ENCODE data around the gene PRR14.
"Not testable (repeated sequence)": the region's sequence is repeated elsewhere in the genome, so short reads cannot be mapped to it uniquely, and the experiment has no call there.

Gene PRR14

GRCh38 chr16:30636599-30636998, 14.2 kb upstream of the PRR14 start:
- H3K9ac ChIP-seq (ENCODE audit: insufficient read length, low read depth), result no peak overlapping the region
- no peaks in the 10 kb centered on the region for H3K9me3 ChIP-seq (ENCODE audit: insufficient read depth, low read length)
- TF ChIP-seq ZNF274 (IDR thresholded peaks at IDR 0.05; ENCODE audit: low read depth, low read length) (no peak), SUZ12 (IDR thresholded peaks at IDR 0.05; ENCODE audit: extremely low read depth, insufficient read depth, insufficient read length) (no peak), YY1 (IDR thresholded peaks at IDR 0.05; ENCODE audit: insufficient read depth, insufficient read length) (no peak)
- DNase-seq (ENCODE audit: low read depth, low spot score), result no peak
- H3K27me3 ChIP-seq (ENCODE audit: insufficient read depth, insufficient read length), result no peaks in the 10 kb centered on the region
- H3K36me3 ChIP-seq (ENCODE audit: insufficient read depth, insufficient read length, low read length), result no peaks in the 10 kb centered on the region
- H3K4me1 ChIP-seq (ENCODE audit: insufficient read depth, insufficient read length), result no peaks in the 10 kb centered on the region
- no peak overlapping the region for H3K4me3 ChIP-seq (ENCODE audit: insufficient read length, low read depth)

DNA sequence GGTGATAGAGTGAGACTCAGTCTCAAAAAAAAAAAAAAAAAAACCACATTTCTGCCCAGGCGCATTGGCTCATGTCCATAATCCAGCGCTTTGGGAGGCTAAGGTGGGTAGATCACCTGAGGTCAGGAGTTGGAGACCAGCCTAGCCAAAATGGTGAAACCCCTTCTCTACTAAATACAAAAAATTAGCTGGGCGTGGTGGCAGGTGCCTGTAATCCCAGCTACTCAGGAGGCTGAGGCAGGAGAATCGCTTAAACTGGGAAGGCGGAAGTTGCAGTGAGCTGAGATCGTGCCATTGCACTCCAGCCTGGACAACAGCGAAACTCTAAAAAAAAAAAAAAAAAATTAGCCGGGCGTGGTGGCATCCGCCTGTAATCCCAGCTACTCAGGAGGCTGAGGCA, 13.6 kb upstream of the PRR14 start:
- DNase-seq (ENCODE audit: low read depth, low spot score); H3K36me3 ChIP-seq (ENCODE audit: insufficient read depth, insufficient read length, low read length); H3K9ac ChIP-seq (ENCODE audit: insufficient read length, low read depth); H3K4me3 ChIP-seq (ENCODE audit: insufficient read length, low read depth); H3K9me3 ChIP-seq (ENCODE audit: insufficient read depth, low read length); H3K4me1 ChIP-seq (ENCODE audit: insufficient read depth, insufficient read length); H3K27me3 ChIP-seq (ENCODE audit: insufficient read depth, insufficient read length): not testable (repeated sequence)

GRCh38 chr16:30637944-30638343, 12.8 kb upstream of the PRR14 start:
- Histone ChIP-seq H3K9ac (ENCODE audit: insufficient read length, low read depth) (no peak overlapping the region), H3K27me3 (ENCODE audit: insufficient read depth, insufficient read length) (no peaks in the 10 kb centered on the region), H3K36me3 (ENCODE audit: insufficient read depth, insufficient read length, low read length) (no peaks in the 10 kb centered on the region), H3K4me3 (ENCODE audit: insufficient read length, low read depth) (no peak overlapping the region), H3K4me1 (ENCODE audit: insufficient read depth, insufficient read length) (no peaks in the 10 kb centered on the region), H3K9me3 (ENCODE audit: insufficient read depth, low read length) (no peaks in the 10 kb centered on the region)
- TF ChIP-seq ZNF274 (IDR thresholded peaks at IDR 0.05; ENCODE audit: low read depth, low read length), result no peak
- TF ChIP-seq YY1 (IDR thresholded peaks at IDR 0.05; ENCODE audit: insufficient read depth, insufficient read length), result no peak
- no peak for TF ChIP-seq SUZ12 (IDR thresholded peaks at IDR 0.05; ENCODE audit: extremely low read depth, insufficient read depth, insufficient read length)
- no peak for DNase-seq (ENCODE audit: low read depth, low spot score)

- H3K4me3 ChIP-seq (ENCODE audit: insufficient read length, low read depth), result no peak overlapping the region
- no peaks in the 10 kb centered on the region for H3K27me3 ChIP-seq (ENCODE audit: insufficient read depth, insufficient read length)
- no peaks in the 10 kb centered on the region for H3K36me3 ChIP-seq (ENCODE audit: insufficient read depth, insufficient read length, low read length)
- DNase-seq (ENCODE audit: low read depth, low spot score), result no peak
- no peaks in the 10 kb centered on the region for H3K9me3 ChIP-seq (ENCODE audit: insufficient read depth, low read length)
- TF ChIP-seq SUZ12 (IDR thresholded peaks at IDR 0.05; ENCODE audit: extremely low read depth, insufficient read depth, insufficient read length), result no peak
- TF ChIP-seq ZNF274 (IDR thresholded peaks at IDR 0.05; ENCODE audit: low read depth, low read length), result no peak
- TF ChIP-seq YY1 (IDR thresholded peaks at IDR 0.05; ENCODE audit: insufficient read depth, insufficient read length), result no peak
- H3K9ac ChIP-seq (ENCODE audit: insufficient read length, low read depth), result no peak overlapping the region
- H3K4me1 ChIP-seq (ENCODE audit: insufficient read depth, insufficient read length), result no peaks in the 10 kb centered on the region
These were observed 9.3 kb upstream of the PRR14 start for GRCh38 chr16:30641378-30641982.

- Histone ChIP-seq H3K27me3 (ENCODE audit: insufficient read depth, insufficient read length) (no peaks in the 10 kb centered on the region), H3K36me3 (ENCODE audit: insufficient read depth, insufficient read length, low read length) (no peaks in the 10 kb centered on the region), H3K9me3 (ENCODE audit: insufficient read depth, low read length) (no peaks in the 10 kb centered on the region), H3K9ac (ENCODE audit: insufficient read length, low read depth) (no peak overlapping the region), H3K4me3 (ENCODE audit: insufficient read length, low read depth) (no peak overlapping the region), H3K4me1 (ENCODE audit: insufficient read depth, insufficient read length) (no peaks in the 10 kb centered on the region)
- no peak for DNase-seq (ENCODE audit: low read depth, low spot score)
- TF ChIP-seq YY1 (IDR thresholded peaks at IDR 0.05; ENCODE audit: insufficient read depth, insufficient read length), result no peak
These were observed 6.4 kb upstream of the PRR14 start for GRCh38 chr16:30644334-30644830.

DNA sequence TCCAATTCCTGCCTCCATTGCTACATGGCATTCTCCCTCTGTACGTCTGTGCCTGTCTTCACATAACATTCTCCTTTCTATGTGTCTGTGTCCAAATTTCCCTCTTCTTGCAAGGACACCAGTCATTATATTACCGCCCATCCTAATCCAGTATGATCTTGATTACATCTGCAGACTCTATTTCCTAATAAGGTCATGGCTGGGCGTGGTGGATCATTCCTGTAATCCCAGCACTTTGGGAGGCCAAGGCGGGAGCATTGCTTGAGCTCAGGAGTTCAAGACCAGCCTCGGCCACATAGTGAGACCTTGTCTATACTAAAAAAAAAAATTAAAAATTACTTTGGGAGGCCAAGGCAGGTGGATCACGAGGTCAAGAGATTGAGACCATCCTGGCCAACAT, 5.0 kb upstream of the PRR14 start:
- no peak overlapping the region for H3K4me3 ChIP-seq (ENCODE audit: insufficient read length, low read depth)
- H3K9ac ChIP-seq (ENCODE audit: insufficient read length, low read depth), result no peak overlapping the region
- H3K9me3 ChIP-seq (ENCODE audit: insufficient read depth, low read length), result no peaks in the 10 kb centered on the region
- TF ChIP-seq ZNF274 (IDR thresholded peaks at IDR 0.05; ENCODE audit: low read depth, low read length) (no peak), YY1 (IDR thresholded peaks at IDR 0.05; ENCODE audit: insufficient read depth, insufficient read length) (no peak), SUZ12 (IDR thresholded peaks at IDR 0.05; ENCODE audit: extremely low read depth, insufficient read depth, insufficient read length) (no peak)
- no peaks in the 10 kb centered on the region for H3K36me3 ChIP-seq (ENCODE audit: insufficient read depth, insufficient read length, low read length)
- no peaks in the 10 kb centered on the region for H3K27me3 ChIP-seq (ENCODE audit: insufficient read depth, insufficient read length)
- DNase-seq (ENCODE audit: low read depth, low spot score), result no peak
- no peaks in the 10 kb centered on the region for H3K4me1 ChIP-seq (ENCODE audit: insufficient read depth, insufficient read length)

DNA sequence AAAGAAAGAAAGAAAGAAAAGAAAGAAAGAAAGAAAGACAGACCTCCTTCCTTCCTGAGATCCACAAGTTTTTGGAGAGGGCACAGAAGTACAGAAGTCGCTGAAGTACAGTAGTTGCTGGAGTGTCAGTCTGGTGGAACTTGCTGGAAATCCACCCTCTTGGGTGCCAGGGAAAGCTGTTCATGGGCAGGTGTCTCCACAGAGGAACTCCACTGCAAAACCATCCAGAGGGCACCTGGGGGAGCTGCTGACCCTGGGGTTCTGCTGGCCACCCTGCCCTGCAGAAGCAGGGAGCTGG, 3.5 kb upstream of the PRR14 start:
- DNase-seq (ENCODE audit: low read depth, low spot score), result no peak
- TF ChIP-seq ZNF274 (IDR thresholded peaks at IDR 0.05; ENCODE audit: low read depth, low read length) (no peak), YY1 (IDR thresholded peaks at IDR 0.05; ENCODE audit: insufficient read depth, insufficient read length) (no peak), SUZ12 (IDR thresholded peaks at IDR 0.05; ENCODE audit: extremely low read depth, insufficient read depth, insufficient read length) (no peak)
- Histone ChIP-seq H3K4me3 (ENCODE audit: insufficient read length, low read depth) (no peak overlapping the region), H3K9me3 (ENCODE audit: insufficient read depth, low read length) (no peaks in the 10 kb centered on the region), H3K9ac (ENCODE audit: insufficient read length, low read depth) (no peak overlapping the region), H3K27me3 (ENCODE audit: insufficient read depth, insufficient read length) (peaks cover 7% of the 10 kb centered on the region), H3K36me3 (ENCODE audit: insufficient read depth, insufficient read length, low read length) (no peaks in the 10 kb centered on the region), H3K4me1 (ENCODE audit: insufficient read depth, insufficient read length) (no peaks in the 10 kb centered on the region)
